Left kidney (tissue), 2 donors: ENCODE data around the gene DKKL1. TPM values are rescaled to one million over a fixed set of nuclear protein-coding genes. Genes with fewer than 3 reads are reported as not detected.
A peak's percentile ranks its signal among the peaks of the same experiment; 100 is the strongest.

Source experiments
- DNase-seq: peaks from one replicate; pipeline ENCODE4 v3.0.0-alpha.2; 2013
- polyA plus RNA-seq: library from polyadenylated mRNA; unstranded; fragments of 120-200 nt; gene quantifications from one replicate; pipeline ENCODE4 v1.2.1, GENCODE V29; 2013; ENCODE audit not compliant: insufficient read length

The DKKL1 gene
- polyA plus RNA-seq, 1 donor = 5.0 TPM

- no peak for DNase-seq
Measured at GRCh38 chr19:49337267-49338022, 26.2 kb upstream of the DKKL1 start.

DNA sequence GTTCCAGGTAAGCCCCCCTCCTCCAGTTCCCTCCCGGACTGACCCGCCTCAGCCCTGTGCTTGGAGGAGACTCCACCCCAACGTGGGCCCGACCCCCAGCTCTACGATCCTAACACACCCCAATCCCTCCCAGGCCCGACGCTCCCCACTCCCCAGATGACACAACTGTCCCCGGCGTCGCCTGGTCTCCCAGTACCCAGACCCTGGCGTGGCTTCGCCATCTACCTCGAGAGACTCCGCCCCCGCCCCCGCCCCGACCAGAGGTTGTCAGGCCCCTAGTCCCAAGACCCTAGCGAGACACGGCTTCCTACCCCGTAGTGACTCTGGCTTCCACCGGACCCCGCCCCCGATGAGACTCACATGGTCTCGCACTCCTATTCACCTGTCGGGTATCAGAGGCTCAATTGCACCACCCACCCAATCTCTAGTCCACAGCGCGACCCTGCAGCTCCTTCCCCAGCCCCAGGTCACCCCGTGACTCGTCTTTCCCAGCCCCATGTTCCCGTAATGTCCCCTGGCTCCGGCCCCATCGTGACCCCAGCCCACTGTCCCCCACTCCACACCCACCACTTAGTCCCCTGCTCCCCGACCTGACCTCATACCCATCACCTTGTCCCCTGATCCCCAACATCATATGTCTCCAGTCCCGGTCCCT, 25.5 kb upstream of the DKKL1 start:
- no peak for DNase-seq

- peak; percentile 83 for DNase-seq
Measured at GRCh38 chr19:49338691-49339300, 24.9 kb upstream of the DKKL1 start.

- peak; percentile 91 for DNase-seq
Measured at GRCh38 chr19:49339301-49340068, 24.2 kb upstream of the DKKL1 start.

GRCh38 chr19:49340069-49340864, 23.4 kb upstream of the DKKL1 start:
- DNase-seq = peak; percentile 46

- no peak for DNase-seq
Measured at GRCh38 chr19:49340865-49341718, 22.6 kb upstream of the DKKL1 start.

GRCh38 chr19:49342291-49342721, 21.4 kb upstream of the DKKL1 start:
- DNase-seq = no peak

- DNase-seq = no peak
Measured at GRCh38 chr19:49343123-49343522, 20.6 kb upstream of the DKKL1 start.

DNA sequence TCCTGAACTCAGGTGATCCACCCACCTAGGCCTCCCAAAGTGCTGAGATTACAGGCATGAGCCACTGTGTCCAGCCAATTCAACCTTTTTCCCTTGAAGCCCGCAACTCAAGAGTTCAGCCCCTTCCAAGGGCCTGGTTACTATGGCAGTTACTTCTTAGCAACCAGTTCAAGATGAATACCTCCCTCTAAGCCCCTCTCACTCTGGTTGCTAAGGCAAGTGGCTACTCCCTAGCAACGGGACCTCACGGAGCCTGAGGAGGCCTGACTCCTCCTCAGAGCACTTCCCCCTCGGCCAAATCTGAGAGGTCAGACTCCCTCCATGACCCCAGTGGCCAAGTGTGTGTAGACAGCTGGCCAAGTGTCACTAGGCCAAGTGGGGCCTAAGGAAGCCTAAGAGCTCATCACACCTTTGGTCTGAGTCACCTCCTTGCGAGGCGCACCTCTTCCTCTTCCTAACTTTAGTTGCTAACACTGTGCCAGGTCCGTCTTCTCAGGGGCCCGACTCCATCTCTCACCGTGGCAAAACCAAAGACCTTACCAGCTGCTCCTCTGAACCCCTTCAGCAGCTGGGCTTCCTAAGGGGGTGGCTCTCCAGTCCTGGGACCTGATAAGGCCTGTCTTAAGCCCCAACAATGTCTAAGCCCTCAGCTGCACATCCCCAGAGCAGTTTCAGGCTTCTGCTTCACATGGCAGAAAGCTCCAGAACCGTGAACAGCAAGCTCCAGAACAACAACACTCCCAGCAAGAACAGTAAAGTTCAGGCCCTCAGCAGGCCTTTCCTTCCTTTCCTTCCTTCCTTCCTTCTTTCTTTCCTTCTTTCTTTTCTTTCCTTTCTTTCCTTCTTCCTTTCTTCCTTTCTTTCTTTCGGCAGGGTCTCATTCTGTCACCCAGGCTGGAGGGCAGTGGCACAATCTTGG, 18.9 kb upstream of the DKKL1 start:
- DNase-seq = no peak

DNA sequence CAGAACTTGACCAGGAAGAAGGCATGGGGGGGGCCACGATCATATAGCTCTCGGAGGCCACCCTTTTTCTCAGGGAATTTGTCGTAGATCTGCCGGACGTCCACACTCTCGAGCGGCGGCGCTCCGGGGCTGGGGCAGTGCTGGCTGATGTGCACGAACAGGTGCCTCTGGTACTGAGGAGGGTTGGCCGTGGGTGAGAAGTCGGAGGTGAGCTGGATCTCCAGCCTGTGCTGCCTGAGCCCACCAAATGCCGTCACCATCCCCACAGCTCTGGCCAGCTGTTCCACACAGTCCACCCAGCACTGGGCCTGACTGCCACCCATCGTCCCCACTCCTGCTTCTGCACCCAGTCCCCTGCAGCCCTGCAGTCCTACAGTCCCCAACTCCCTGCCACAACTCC, 16.5 kb upstream of the DKKL1 start:
- no peak for DNase-seq

- DNase-seq = no peak
Measured at GRCh38 chr19:49347835-49348234, 15.8 kb upstream of the DKKL1 start.

DNA sequence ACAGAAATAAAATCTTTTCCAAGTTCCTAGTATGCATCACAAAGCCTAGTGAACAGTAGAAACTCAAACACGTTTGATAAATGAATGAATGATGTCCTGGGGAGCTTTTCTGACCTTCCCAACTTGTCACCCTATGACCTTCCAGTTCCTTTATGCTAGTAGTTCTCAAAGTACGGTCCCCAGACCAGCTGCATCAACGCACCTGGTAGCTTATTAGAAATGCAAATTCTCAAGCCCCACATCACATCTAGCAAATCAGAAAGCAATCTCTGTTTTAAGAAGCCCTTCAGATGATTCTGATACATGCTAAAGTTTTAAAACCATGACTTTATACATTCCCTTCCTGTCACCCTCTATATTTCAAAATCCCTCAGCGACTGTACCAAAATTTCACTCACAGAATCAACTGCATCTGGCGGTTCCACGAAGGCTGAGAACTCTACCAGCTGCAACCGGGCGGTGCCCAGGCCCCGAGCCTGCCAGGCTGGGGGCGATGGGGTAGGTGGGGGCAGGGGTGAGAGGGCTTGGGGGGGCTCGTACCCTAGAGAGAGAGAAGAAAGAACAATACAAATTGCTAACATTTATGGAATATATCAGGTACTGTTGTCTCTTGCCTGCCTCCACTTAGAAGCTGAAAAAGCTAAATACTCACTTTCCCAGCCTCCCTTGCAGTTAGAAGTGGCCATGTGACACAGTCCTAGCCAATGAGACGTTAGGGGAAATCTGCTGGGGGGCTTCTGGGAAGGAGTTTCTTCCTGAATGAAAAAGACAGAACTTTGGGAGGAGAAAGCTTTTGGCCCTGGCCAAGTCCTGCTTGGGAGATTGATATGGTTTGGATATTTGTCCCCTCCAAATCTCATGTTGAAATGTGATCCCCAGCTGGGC, 15.1 kb upstream of the DKKL1 start:
- no peak for DNase-seq

GRCh38 chr19:49349567-49349966, 14.1 kb upstream of the DKKL1 start:
- no peak for DNase-seq

GRCh38 chr19:49355909-49356353, 7.7 kb upstream of the DKKL1 start:
- DNase-seq = no peak

- no peak for DNase-seq
Measured at GRCh38 chr19:49356382-49356781, 7.3 kb upstream of the DKKL1 start.

- DNase-seq = no peak
Measured at GRCh38 chr19:49357186-49357585, 6.5 kb upstream of the DKKL1 start.

GRCh38 chr19:49359851-49360820, 3.5 kb upstream of the DKKL1 start:
- no peak for DNase-seq
